Endothelial cell of umbilical vein (primary cell): ENCODE measurements around the gene GALNT2. TPM values are rescaled to one million over a fixed set of nuclear protein-coding genes. Genes with fewer than 3 reads are reported as not detected.

Experiments
- BruUV-seq: library from RNA; stranded (reverse); fragments of 400-500 nt; replicated peaks from 2 replicates; lab custom pipeline; 2021; lab: Mats Ljungman, UMichigan
- CTCF ChIA-PET: fragments of 300-600, 350-600 bp; sonication (Branson Sonifier 250); formaldehyde crosslinking; loops from one replicate; lab custom pipeline; 2021; ENCODE audit warnings: antibody characterized with exemption, inconsistent platforms; lab: Charles Lee
- POLR2A ChIA-PET: fragments of 300-600, 350-600 bp; sonication (Branson Sonifier 250); formaldehyde crosslinking; loops from one replicate; lab custom pipeline; 2021; ENCODE audit warnings: antibody characterized with exemption, inconsistent platforms; lab: Charles Lee
- DNase-seq: peaks from one replicate; pipeline ENCODE4 v3.0.0-alpha.2; 2011; ENCODE audit warnings: low read depth, low spot score
- FAIRE-seq: peaks from 2 replicates; lab custom pipeline; 2011; peaks lifted over from hg19 to GRCh38; lab: Jason Lieb, UNC
- H2AFZ ChIP-seq: 2 replicates; pipeline ENCODE4 v1.6.0; 2012; ENCODE audit warnings: low read depth, low read length, control low read depth, inconsistent platforms
- H3K27ac ChIP-seq: 2 replicates; pipeline ENCODE4 v1.5.1; 2011; ENCODE audit warnings: low read depth, mild to moderate bottlenecking, control low read depth, low read length, moderate library complexity; ENCODE audit not compliant: insufficient read depth
- H3K27me3 ChIP-seq, 2 experiments: 2 replicates each; pipeline versions ENCODE4 v1.6.0 to v1.6.1; 2011; ENCODE audit warnings: low read length in 2 of 2, mixed read lengths in 1 of 2; ENCODE audit not compliant: control insufficient read depth in 2 of 2, insufficient read depth in 2 of 2
- H3K36me3 ChIP-seq, 2 experiments: 2 replicates in 1 of 2; 3 replicates in 1 of 2; pipeline ENCODE4 v1.5.1; 2011; ENCODE audit warnings: low read length in 2 of 2, mild to moderate bottlenecking in 1 of 2, moderate library complexity in 1 of 2; ENCODE audit not compliant: control insufficient read depth in 2 of 2, insufficient read depth in 2 of 2; ENCODE audit errors: extremely low read depth in 1 of 2
- H3K4me1 ChIP-seq: 3 replicates; pipeline ENCODE4 v1.5.1; 2011; ENCODE audit warnings: mild to moderate bottlenecking, low read length; ENCODE audit not compliant: control insufficient read depth, insufficient read depth; ENCODE audit errors: extremely low read depth
- H3K4me2 ChIP-seq: 2 replicates; pipeline ENCODE4 v1.6.1; 2011; ENCODE audit warnings: low read length, control low read depth, mixed read lengths; ENCODE audit not compliant: insufficient read depth
- H3K4me3 ChIP-seq, 3 experiments: fragments of 200-600 bp in 1 of 3; sonication (generic), shearing (Covaris generic) in 1 of 3; replicated peaks in 1 of 3; 2 replicates each; pipeline ENCODE4 v1.5.1; 2011 to 2016; ENCODE audit warnings: control low read depth in 3 of 3, low read length in 3 of 3, mild to moderate bottlenecking in 2 of 3, inconsistent platforms in 1 of 3, low read depth in 1 of 3, moderate library complexity in 1 of 3; ENCODE audit not compliant: insufficient read depth in 1 of 3
- H3K79me2 ChIP-seq: 2 replicates; pipeline ENCODE4 v1.6.0; 2012; ENCODE audit warnings: low read length, inconsistent platforms; ENCODE audit not compliant: control insufficient read depth, insufficient read depth
- H3K9ac ChIP-seq: replicated peaks from 2 replicates; pipeline ENCODE3; 2011; ENCODE audit warnings: low read length, control low read depth; ENCODE audit not compliant: insufficient read depth; ENCODE audit errors: extremely low read depth
- H3K9me1 ChIP-seq: replicated peaks from 3 replicates; pipeline ENCODE4 v1.6.0; 2011; ENCODE audit warnings: mild to moderate bottlenecking, low read length; ENCODE audit not compliant: control insufficient read depth, insufficient read depth; ENCODE audit errors: extremely low read depth
- H3K9me3 ChIP-seq: replicated peaks from 2 replicates; pipeline ENCODE4 v1.5.1; 2012; ENCODE audit warnings: low read length, inconsistent platforms; ENCODE audit not compliant: control insufficient read depth, insufficient read depth
- H4K20me1 ChIP-seq: replicated peaks from 2 replicates; pipeline ENCODE3; 2011; ENCODE audit warnings: mild to moderate bottlenecking, low read length; ENCODE audit not compliant: control insufficient read depth, insufficient read depth; ENCODE audit errors: extremely low read depth
- EZH2 ChIP-seq: IDR thresholded peaks from 2 replicates; pipeline ENCODE4 v1.6.1; 2012; ENCODE audit warnings: borderline replicate concordance, low read depth, mild to moderate bottlenecking, moderate library complexity, low read length, inconsistent platforms; ENCODE audit not compliant: severe bottlenecking
- FOS ChIP-seq: IDR thresholded peaks from 2 replicates; pipeline ENCODE4 v1.6.1; 2011; ENCODE audit warnings: mild to moderate bottlenecking, low read length, moderate library complexity, borderline replicate concordance; ENCODE audit not compliant: insufficient read depth
- GATA2 ChIP-seq: IDR thresholded peaks from 2 replicates; pipeline ENCODE4 v1.7.0; 2011; ENCODE audit warnings: low read depth, mild to moderate bottlenecking, moderate library complexity, mixed read lengths, low read length; ENCODE audit not compliant: insufficient read length, insufficient read depth
- JUN ChIP-seq: IDR thresholded peaks from 2 replicates; pipeline ENCODE4 v1.6.1; 2011; ENCODE audit warnings: borderline replicate concordance, low read depth; ENCODE audit not compliant: insufficient read length, insufficient read depth
- MAX ChIP-seq: IDR thresholded peaks from 2 replicates; pipeline ENCODE4 v1.6.1; 2011; ENCODE audit not compliant: insufficient read depth, insufficient read length
- POLR2AphosphoS5 ChIP-seq: IDR thresholded peaks from 2 replicates; pipeline ENCODE4 v1.6.1; 2012; ENCODE audit warnings: low read depth, mild to moderate bottlenecking, control low read depth, low read length, moderate library complexity; ENCODE audit not compliant: insufficient read depth
- dilution Hi-C: fragments of 300-500 bp; cut with MboI; formaldehyde crosslinking; loops from one replicate; pipeline ENCODE4 v1.15.0; 2019; ENCODE audit warnings: low sequenced_read_pairs; ENCODE audit not compliant: extremely low pct_ligation_motif_present
- intact Hi-C: fragments of 100-400 bp; cut with micrococcal nuclease; formaldehyde crosslinking; loops from one replicate; pipeline ENCODE4 v1.10.0; 2022
- polyA plus RNA-seq, 4 experiments: library from polyadenylated mRNA; depleted of rRNA in 3 of 4; stranded (reverse) in 3 of 4; unstranded in 1 of 4; fragments of >200 nt; gene quantifications; 2 replicates each; pipeline versions ENCODE4 v1.2.1 to v1.2.3, GENCODE V29; 2011 to 2012; ENCODE audit warnings: missing spikeins in 1 of 4
- total RNA-seq: library from RNA; stranded (reverse); gene quantifications from 2 replicates; pipeline ENCODE4 v1.2.3, GENCODE V29; 2021
- TF ChIP-seq, protein P1 (sequence below), 2 donors: IDR thresholded peaks; 1 replicate in 1 of 2; 2 replicates in 1 of 2; pipeline ENCODE4 v1.5.1; 2011; ENCODE audit warnings: low read length in 2 of 2, mild to moderate bottlenecking in 2 of 2, moderate library complexity in 2 of 2, control low read depth in 1 of 2, inconsistent platforms in 1 of 2, low read depth in 1 of 2; ENCODE audit not compliant: insufficient read depth in 1 of 2; ENCODE audit errors: extremely low read depth in 1 of 2

Gene GALNT2
- total and polyA plus RNA-seq, 2 donors (not counting 3 experiments of a cell fraction or from before 2014, with no cell fraction given): 56.3 to 77.5 TPM

DNA sequence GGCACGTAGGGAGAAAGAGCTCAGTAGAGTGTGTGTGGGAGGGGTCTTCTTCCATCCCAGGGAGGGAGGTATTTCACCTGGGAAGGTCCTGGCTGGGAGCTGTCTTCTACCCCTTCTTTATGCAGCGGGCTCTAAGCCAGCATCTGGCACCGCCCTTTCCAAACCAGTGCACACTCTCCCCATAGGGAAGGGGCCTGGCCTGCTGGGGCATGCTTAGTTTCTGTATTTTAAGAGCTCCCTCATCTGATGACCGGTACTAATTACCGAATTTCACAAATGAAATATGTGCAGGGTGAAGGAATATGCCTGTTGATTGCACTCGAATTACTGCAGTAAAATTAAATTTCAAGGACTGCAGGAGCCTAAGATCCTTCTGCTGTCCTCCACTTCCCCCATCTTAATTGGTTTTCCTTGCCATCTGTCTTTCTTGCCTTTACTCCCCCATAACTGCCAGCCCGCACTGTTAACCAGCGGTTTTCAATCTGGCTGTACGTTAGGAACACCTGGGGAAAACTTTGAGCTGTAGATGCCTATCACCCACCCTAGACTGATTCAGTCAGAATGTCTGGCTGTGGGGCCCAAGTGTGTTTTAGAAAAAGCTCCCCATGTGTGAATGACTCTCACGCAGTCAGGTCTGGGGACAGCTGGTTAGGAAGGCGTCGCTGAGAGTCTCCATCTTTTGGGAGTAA lies 20.1 kb downstream of the GALNT2 start:
- H3K4me2 ChIP-seq: no peak overlapping the region
- no peak overlapping the region for H3K4me3 ChIP-seq
- ChIA-PET POLR2A (interaction anchor here (0.9 kb wide), 1 partner anchor 19 kb away, joined by 3 read pairs; no protein-coding TSS in a partner anchor), CTCF (no interaction called here)
- no peak overlapping the region for H3K27ac ChIP-seq
- H3K36me3 ChIP-seq: no peaks in the 10 kb centered on the region
- no peak for DNase-seq
- no TSS peak for BruUV-seq
- no peaks in the 10 kb centered on the region for H4K20me1 ChIP-seq
- dilution Hi-C loops: no loop called here
- intact Hi-C loops: no loop called here
- H3K9ac ChIP-seq: no peak overlapping the region
- FAIRE-seq: no peak
- H3K4me1 ChIP-seq: peaks cover 34% of the 10 kb centered on the region
- no peaks in the 10 kb centered on the region for H3K27me3 ChIP-seq
- H2AFZ ChIP-seq: no peak overlapping the region
- peaks cover 51% of the 10 kb centered on the region for H3K79me2 ChIP-seq
- H3K9me3 ChIP-seq: no peaks in the 10 kb centered on the region
- TF ChIP-seq GATA2: no peak
- H3K9me1 ChIP-seq: no peaks in the 10 kb centered on the region

DNA sequence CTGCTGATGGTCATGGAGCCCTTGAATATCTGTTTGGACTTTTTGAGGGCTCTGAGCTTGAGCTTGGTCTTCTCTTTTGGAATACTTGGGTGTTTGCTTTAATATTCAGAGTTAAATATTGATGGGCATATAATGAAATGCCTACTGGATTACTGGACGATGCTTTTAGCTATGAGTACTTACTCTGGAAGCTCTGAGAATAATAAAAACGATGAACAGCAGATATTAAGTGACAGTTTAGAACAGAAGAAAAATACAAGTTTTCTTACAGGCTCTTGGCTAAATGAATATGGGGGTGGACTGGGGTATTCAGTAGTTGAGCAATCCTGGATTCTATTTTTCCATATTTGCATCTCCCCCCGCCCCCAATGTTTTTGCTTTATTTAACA lies 20.7 kb downstream of the GALNT2 start:
- POLR2A ChIA-PET: interaction anchor here (0.9 kb wide), 1 partner anchor 18 kb away, joined by 3 read pairs; no protein-coding TSS in a partner anchor
- H3K79me2 ChIP-seq: peaks cover 45% of the 10 kb centered on the region
- TF ChIP-seq MAX (no peak), EZH2 (no peak), GATA2 (no peak), JUN (no peak), FOS (no peak), POLR2AphosphoS5 (no peak)
- TF ChIP-seq, protein P1, sequence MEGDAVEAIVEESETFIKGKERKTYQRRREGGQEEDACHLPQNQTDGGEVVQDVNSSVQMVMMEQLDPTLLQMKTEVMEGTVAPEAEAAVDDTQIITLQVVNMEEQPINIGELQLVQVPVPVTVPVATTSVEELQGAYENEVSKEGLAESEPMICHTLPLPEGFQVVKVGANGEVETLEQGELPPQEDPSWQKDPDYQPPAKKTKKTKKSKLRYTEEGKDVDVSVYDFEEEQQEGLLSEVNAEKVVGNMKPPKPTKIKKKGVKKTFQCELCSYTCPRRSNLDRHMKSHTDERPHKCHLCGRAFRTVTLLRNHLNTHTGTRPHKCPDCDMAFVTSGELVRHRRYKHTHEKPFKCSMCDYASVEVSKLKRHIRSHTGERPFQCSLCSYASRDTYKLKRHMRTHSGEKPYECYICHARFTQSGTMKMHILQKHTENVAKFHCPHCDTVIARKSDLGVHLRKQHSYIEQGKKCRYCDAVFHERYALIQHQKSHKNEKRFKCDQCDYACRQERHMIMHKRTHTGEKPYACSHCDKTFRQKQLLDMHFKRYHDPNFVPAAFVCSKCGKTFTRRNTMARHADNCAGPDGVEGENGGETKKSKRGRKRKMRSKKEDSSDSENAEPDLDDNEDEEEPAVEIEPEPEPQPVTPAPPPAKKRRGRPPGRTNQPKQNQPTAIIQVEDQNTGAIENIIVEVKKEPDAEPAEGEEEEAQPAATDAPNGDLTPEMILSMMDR (IDR thresholded peaks at IDR 0.05; ENCODE audit: extremely low read depth in 1 of 2, insufficient read depth in 1 of 2, low read depth in 1 of 2, low read length in 2 of 2): no peak
- no peaks in the 10 kb centered on the region for H3K27me3 ChIP-seq
- FAIRE-seq (no peak), DNase-seq (no peak)
- peaks cover 34% of the 10 kb centered on the region for H3K4me1 ChIP-seq
- H3K4me3 ChIP-seq: no peak overlapping the region
- no peaks in the 10 kb centered on the region for H3K9me3 ChIP-seq
- no peaks in the 10 kb centered on the region for H3K9me1 ChIP-seq
- no peaks in the 10 kb centered on the region for H4K20me1 ChIP-seq
- H3K27ac ChIP-seq: no peak overlapping the region
- intact Hi-C loops (no loop called here), dilution Hi-C loops (no loop called here)
- H3K9ac ChIP-seq: no peak overlapping the region
- BruUV-seq: no TSS peak
- H2AFZ ChIP-seq: no peak overlapping the region
- H3K4me2 ChIP-seq: no peak overlapping the region
- CTCF ChIA-PET: no interaction called here
- no peaks in the 10 kb centered on the region for H3K36me3 ChIP-seq
